Measurements from ENCODE around the gene OPN1MW3. TPM values are rescaled to one million over a fixed set of nuclear protein-coding genes. Genes with fewer than 3 reads are reported as not detected.

Gene OPN1MW3
- total and polyA plus RNA-seq, 2 donors: 0.02 TPM; not detected in 1

- Histone ChIP-seq H3K27me3 (ENCODE audit: control insufficient read depth in 2 of 2, insufficient read depth in 1 of 2, low read length in 1 of 2) (no peaks in the 10 kb centered on the region), H3K4me1 (ENCODE audit: control insufficient read depth in 2 of 2, insufficient read depth in 2 of 2, low read length in 2 of 2) (peaks cover 0 to 13% of the 10 kb centered on the region in 2 donors), H3K9me3 (ENCODE audit: control insufficient read depth in 2 of 2, insufficient read depth in 1 of 2, low read length in 1 of 2) (no peaks in the 10 kb centered on the region), H3K36me3 (ENCODE audit: control insufficient read depth in 2 of 2, insufficient read depth in 2 of 2, low read length in 1 of 2) (no peaks in the 10 kb centered on the region), H3K4me3 (ENCODE audit: low read length in 2 of 2) (no peak overlapping the region), H3K27ac (ENCODE audit: low read depth in 1 of 2, low read length in 1 of 2) (no peak overlapping the region)
- DNase-seq (ENCODE audit: low read depth in 6 of 9, low spot score in 9 of 9): no peak
- 96% methylated on average over 11 of the region's 11 CpGs for WGBS
These were observed 63.0 kb downstream of the OPN1MW3 start for GRCh38 chrX:154320406-154320805.

Other genes starting within 250 kb of the OPN1MW3 start
- 33.9 TPM for gene IRAK1, start 237.7 kb upstream of the OPN1MW3 start, total RNA-seq
- 44.0 TPM for gene IRAK1, start 237.7 kb upstream of the OPN1MW3 start, polyA plus RNA-seq
- 22.1 TPM for gene MECP2, start 159.9 kb upstream of the OPN1MW3 start, total RNA-seq
- gene MECP2, start 159.9 kb upstream of the OPN1MW3 start, polyA plus RNA-seq: 24.6 TPM
- gene OPN1LW, start 113.3 kb upstream of the OPN1MW3 start, total RNA-seq: not detected
- gene OPN1LW, start 113.3 kb upstream of the OPN1MW3 start, polyA plus RNA-seq: not detected
- not detected for gene OPN1MW, start 75.0 kb upstream of the OPN1MW3 start, total RNA-seq
- gene OPN1MW, start 75.0 kb upstream of the OPN1MW3 start, polyA plus RNA-seq: 0.02 TPM
- gene OPN1MW2, start 37.8 kb upstream of the OPN1MW3 start, total RNA-seq: not detected
- not detected for gene OPN1MW2, start 37.8 kb upstream of the OPN1MW3 start, polyA plus RNA-seq
- gene TEX28, start 37.5 kb downstream of the OPN1MW3 start, total RNA-seq: not detected
- 0.05 TPM for gene TEX28, start 37.5 kb downstream of the OPN1MW3 start, polyA plus RNA-seq
- gene TKTL1, start 38.2 kb downstream of the OPN1MW3 start, total RNA-seq: 1.3 TPM
- 0.43 TPM for gene TKTL1, start 38.2 kb downstream of the OPN1MW3 start, polyA plus RNA-seq
- 164 TPM for gene FLNA, start 117.1 kb downstream of the OPN1MW3 start, total RNA-seq
- gene FLNA, start 117.1 kb downstream of the OPN1MW3 start, polyA plus RNA-seq: 412 TPM
- gene EMD, start 121.7 kb downstream of the OPN1MW3 start, total RNA-seq: 8.2 TPM
- 110 TPM for gene EMD, start 121.7 kb downstream of the OPN1MW3 start, polyA plus RNA-seq
- 5,085 TPM for gene RPL10, start 140.8 kb downstream of the OPN1MW3 start, total RNA-seq
- gene RPL10, start 140.8 kb downstream of the OPN1MW3 start, polyA plus RNA-seq: 5,714 TPM
- 10.1 TPM for gene DNASE1L1, start 151.7 kb downstream of the OPN1MW3 start, total RNA-seq
- gene DNASE1L1, start 151.7 kb downstream of the OPN1MW3 start, polyA plus RNA-seq: 23.0 TPM
- gene TAFAZZIN, start 154.0 kb downstream of the OPN1MW3 start, total RNA-seq: 21.0 TPM
- 111 TPM for gene TAFAZZIN, start 154.0 kb downstream of the OPN1MW3 start, polyA plus RNA-seq
- 26.6 TPM for gene ATP6AP1, start 171.1 kb downstream of the OPN1MW3 start, total RNA-seq
- 53.7 TPM for gene ATP6AP1, start 171.1 kb downstream of the OPN1MW3 start, polyA plus RNA-seq
- gene GDI1, start 179.6 kb downstream of the OPN1MW3 start, total RNA-seq: 39.2 TPM
- gene GDI1, start 179.6 kb downstream of the OPN1MW3 start, polyA plus RNA-seq: 144 TPM
- gene FAM50A, start 186.6 kb downstream of the OPN1MW3 start, total RNA-seq: 29.8 TPM
- gene FAM50A, start 186.6 kb downstream of the OPN1MW3 start, polyA plus RNA-seq: 112 TPM
- gene PLXNA3, start 200.7 kb downstream of the OPN1MW3 start, total RNA-seq: 2.2 TPM
- gene PLXNA3, start 200.7 kb downstream of the OPN1MW3 start, polyA plus RNA-seq: 14.3 TPM
- 39.9 TPM for gene LAGE3, start 221.7 kb downstream of the OPN1MW3 start, total RNA-seq
- 17.3 TPM for gene LAGE3, start 221.7 kb downstream of the OPN1MW3 start, polyA plus RNA-seq
- 29.9 TPM for gene UBL4A, start 229.0 kb downstream of the OPN1MW3 start, total RNA-seq
- gene UBL4A, start 229.0 kb downstream of the OPN1MW3 start, polyA plus RNA-seq: 20.7 TPM
- 6.1 TPM for gene SLC10A3, start 233.0 kb downstream of the OPN1MW3 start, total RNA-seq
- 21.6 TPM for gene SLC10A3, start 233.0 kb downstream of the OPN1MW3 start, polyA plus RNA-seq

Measured in thymus (tissue), 11 donors.